Measurements from ENCODE around the gene SPATA31A3. TPM values are rescaled to one million over a fixed set of nuclear protein-coding genes. Genes with fewer than 3 reads are reported as not detected.
"Not testable (repeated sequence)": the region's sequence is repeated elsewhere in the genome, so short reads cannot be mapped to it uniquely, and the experiment has no call there.

Gene SPATA31A3
- not detected for total RNA-seq

DNA sequence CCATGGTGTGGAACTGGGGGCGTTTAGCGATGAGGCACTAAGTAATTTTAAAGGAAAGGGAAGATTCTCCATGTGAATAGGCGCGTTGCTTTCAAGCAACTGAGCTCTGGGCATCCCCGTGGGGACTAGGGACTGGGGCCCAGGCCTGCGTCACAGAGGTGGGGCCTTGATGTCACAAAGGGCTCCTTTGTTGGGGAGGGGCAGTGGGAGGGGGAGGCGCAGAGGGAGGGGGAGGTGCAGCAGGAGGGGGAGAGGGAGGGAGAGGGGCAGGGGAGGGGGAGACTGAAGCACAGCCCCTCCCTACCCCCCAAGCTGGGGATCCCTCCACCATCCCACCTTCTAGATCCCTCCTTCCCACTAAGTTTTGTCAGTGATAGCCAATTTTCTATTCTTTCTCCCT is at the start of gene SPATA31A3:
TSS of gene SPATA31A3 (minus strand) at position 101 of the 400 bp plus-strand sequence. CDS start at position 72, 29 bp downstream.
- H3K4me1 Mint-ChIP-seq, H3K4me3 Mint-ChIP-seq, DNase-seq, H3K27ac Mint-ChIP-seq, H3K9me3 Mint-ChIP-seq, H3K36me3 Mint-ChIP-seq, H3K27me3 Mint-ChIP-seq: not testable (repeated sequence)

DNA sequence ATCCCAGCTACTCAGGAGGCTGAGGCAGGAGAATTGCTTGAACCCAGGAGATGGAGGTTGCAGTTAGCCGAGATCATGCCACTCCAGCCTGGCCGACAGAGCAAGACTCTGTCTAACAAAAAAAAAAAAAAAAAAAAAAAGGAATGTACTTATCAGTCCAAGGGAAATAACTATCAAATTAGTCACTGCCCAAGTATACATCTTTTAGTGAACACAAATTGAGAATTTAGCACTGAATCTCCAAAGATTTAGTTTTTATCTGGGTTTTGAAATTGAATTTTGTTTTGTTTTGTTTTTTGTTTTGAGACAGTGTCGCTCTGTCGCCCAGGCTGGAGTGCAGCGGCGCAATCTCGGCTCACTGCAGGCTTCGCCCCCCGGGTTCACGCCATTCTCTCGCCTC is 39.8 kb downstream of the SPATA31A3 start:
- H3K4me1 Mint-ChIP-seq, H3K4me3 Mint-ChIP-seq, H3K27me3 Mint-ChIP-seq, DNase-seq, H3K36me3 Mint-ChIP-seq, H3K27ac Mint-ChIP-seq, H3K9me3 Mint-ChIP-seq: not testable (repeated sequence)

DNA sequence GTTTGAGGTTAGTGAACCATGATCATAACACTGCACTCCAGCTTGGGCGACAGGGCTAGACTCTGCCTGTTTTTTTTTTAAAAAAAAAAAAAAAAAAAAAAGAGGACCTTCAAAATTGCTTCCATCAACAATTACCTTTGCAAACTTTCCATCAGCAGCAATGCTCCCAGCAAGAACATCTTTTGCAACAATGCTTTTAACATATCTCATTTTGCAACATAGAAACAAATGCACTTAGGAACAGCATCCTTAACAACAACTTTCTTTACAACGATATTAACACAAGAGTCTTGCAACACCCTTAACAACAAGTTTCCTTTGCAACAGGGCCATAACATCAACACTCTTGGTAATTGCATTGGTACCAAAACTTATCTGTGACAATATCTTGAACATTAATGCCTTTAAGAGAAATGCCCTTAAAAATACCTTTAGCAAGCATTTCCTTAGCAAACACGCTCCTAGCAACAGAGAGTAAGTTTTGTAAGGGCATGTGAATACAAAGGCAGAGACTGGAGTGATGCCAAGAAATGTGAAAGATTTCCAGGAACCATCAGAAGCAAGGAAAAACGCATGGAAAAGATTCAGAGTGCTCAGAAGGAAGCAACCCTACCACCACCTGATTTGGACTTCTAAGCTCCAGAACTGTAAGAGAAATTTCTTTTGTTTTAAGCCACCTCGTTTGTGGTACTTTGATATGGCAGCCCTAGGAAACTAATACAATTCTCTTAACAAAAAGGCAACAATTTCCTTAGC is 49.8 kb downstream of the SPATA31A3 start:
- H3K27me3 Mint-ChIP-seq, H3K4me3 Mint-ChIP-seq, H3K9me3 Mint-ChIP-seq, DNase-seq, H3K27ac Mint-ChIP-seq, H3K4me1 Mint-ChIP-seq, H3K36me3 Mint-ChIP-seq: not testable (repeated sequence)

DNA sequence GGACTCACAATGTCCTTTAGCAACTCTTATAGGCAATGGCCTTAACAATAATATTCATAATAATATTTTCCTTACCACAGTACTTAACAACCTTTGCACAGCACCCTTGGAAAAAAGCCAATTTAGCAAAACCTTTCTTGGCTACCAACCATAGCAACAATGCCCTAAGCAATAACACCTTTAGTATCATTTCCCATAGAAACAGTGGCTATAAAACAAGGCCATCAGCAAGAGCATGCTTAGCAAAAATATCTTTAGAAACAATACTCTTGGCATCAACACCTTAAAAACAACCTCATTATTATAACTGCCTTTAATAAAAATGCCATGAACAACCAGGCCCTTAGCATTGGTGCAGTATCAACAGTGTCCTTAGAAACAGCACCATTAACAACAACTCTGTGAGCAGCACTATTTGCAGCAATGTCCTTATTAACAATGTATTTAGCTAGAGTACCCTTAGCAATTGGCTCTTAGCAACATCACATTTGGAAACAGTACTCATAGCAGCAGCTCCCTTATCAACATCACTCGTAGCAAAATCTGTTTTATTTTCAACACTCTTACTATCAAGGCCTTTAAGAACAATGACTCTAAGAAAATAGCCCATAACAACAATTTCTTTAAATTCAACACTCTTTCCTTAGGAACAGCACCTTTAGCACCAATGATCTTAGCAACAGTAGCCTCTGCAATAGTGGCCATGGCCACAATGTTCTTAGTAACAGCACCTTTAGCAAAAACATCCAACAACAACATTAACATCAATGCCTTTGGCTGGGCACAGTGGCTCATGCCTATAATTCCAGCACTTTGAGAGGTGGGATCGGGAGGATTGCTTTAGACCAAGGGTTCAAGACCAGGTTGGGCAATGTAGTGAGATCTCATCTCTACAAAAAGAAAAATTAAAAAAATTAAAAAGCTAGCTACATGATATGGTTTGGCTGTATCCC is 52.2 kb downstream of the SPATA31A3 start:
- H3K4me1 Mint-ChIP-seq, H3K27ac Mint-ChIP-seq, H3K36me3 Mint-ChIP-seq, DNase-seq, H3K27me3 Mint-ChIP-seq, H3K4me3 Mint-ChIP-seq, H3K9me3 Mint-ChIP-seq: not testable (repeated sequence)

DNA sequence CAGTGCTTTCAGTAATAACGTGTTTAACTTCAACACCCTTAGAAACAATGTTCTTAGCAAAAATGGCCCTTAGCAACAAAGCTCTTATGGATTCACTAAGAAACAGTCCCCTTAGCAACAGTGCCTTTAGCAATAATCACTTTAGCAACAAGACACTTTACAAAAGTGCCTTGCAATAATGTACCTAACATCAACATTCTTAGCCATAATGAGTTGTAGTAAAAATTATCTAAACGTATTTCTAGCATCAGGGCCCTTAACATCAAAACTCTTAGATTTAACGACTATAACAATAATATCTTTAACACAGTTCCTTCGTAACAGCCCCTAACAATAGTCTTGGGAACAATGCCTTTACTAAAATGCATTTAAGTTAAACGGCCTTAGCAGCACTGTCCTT is 54.0 kb downstream of the SPATA31A3 start:
- H3K27ac Mint-ChIP-seq, H3K4me1 Mint-ChIP-seq, H3K4me3 Mint-ChIP-seq, DNase-seq, H3K9me3 Mint-ChIP-seq, H3K27me3 Mint-ChIP-seq, H3K36me3 Mint-ChIP-seq: not testable (repeated sequence)

DNA sequence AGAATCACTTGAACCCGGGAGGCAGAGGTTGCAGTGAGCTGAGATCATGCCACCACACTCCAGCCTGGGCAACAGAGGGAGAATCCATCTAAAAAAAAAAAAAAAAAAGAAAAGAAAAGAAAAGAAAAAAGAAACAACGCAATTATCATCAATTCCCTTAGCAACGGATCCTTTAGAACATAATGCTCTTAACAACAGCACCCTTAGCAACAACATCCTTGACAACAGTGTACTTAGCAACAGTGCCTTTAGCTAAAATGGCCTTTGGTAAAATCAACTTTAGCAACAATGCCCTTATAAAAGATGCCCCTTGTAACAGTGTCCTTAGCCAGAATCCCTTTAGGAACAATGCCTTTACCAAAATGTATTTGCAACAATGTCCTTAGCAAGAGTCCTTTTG is 54.7 kb downstream of the SPATA31A3 start:
- H3K9me3 Mint-ChIP-seq, H3K4me3 Mint-ChIP-seq, H3K27me3 Mint-ChIP-seq, DNase-seq, H3K27ac Mint-ChIP-seq, H3K36me3 Mint-ChIP-seq, H3K4me1 Mint-ChIP-seq: not testable (repeated sequence)

Other genes starting within 250 kb of the SPATA31A3 start
- gene ZNF658, start 91.8 kb downstream of the SPATA31A3 start, total RNA-seq = 1 to 10 TPM; 2.0 to 2.4 TPM